ENCODE measurements around the gene PKMYT1. TPM values are rescaled to one million over a fixed set of nuclear protein-coding genes. Genes with fewer than 3 reads are reported as not detected.

PKMYT1 gene
- total and polyA plus RNA-seq, 9 of the 15 experiments (the other 6 are each of a cell fraction or from before 2014, with no cell fraction given) = 8.7 to 201 (median 37.8) TPM

GRCh38 chr16:2956579-2956956 lies 23.7 kb downstream of the PKMYT1 start:
- no peak for TF ChIP-seq CUX1 (CRISPR knock-in tag; IDR thresholded peaks at IDR 0.05)
- TF ChIP-seq RBFOX2 (IDR thresholded peaks at IDR 0.05; ENCODE audit: low read depth, low read length) = no peak
- peak; percentile 49 for TF ChIP-seq ZFP36 (IDR thresholded peaks at IDR 0.05; ENCODE audit: low read depth, low read length, partially characterized antibody)
- no peak for TF ChIP-seq TGIF2 (CRISPR knock-in tag; IDR thresholded peaks at IDR 0.05)
- no peak overlapping the region for H3K4me2 ChIP-seq (ENCODE audit: insufficient read depth, low read length)

More at GRCh38 chr16:2956579-2956956, 23.7 kb downstream of the PKMYT1 start:
- no peak overlapping the region for H2AFZ ChIP-seq (ENCODE audit: low read depth, low read length)
- in situ Hi-C loops (cut with MboI) = no loop called here
- H3K27me3 ChIP-seq (ENCODE audit: control insufficient read depth in 2 of 2, insufficient read depth in 2 of 2, low read length in 2 of 2) = peaks cover 12 to 26% of the 10 kb centered on the region in 2 experiments
- no peak overlapping the region for H3K27ac ChIP-seq (ENCODE audit: extremely low read depth, low read depth, low read length)
- ChIA-PET POLR2A (interaction anchor here (0.7 to 1.4 kb wide), 4 partner anchors 11 to 20 kb away, joined by 3 to 7 read pairs (median 3); partner anchors contain the start of gene PAQR4), CTCF (ENCODE audit: low intra/inter-chr PET ratio) (no interaction called here)
- BruUV-seq (replicated peaks) = no TSS peak
- no peak overlapping the region for H3K4me3 ChIP-seq
- no peaks in the 10 kb centered on the region for H3K36me3 ChIP-seq (ENCODE audit: control insufficient read depth, insufficient read depth, low read length)
- H3K9me1 ChIP-seq (ENCODE audit: control insufficient read depth, insufficient read depth, low read length) = no peaks in the 10 kb centered on the region
- no peaks in the 10 kb centered on the region; the same call in 1 of the 2 replicates for H4K20me1 ChIP-seq (replicated peaks; ENCODE audit: control insufficient read depth, insufficient read depth, low read length)
- H3K79me2 ChIP-seq (ENCODE audit: control insufficient read depth, insufficient read depth, low read length) = no peaks in the 10 kb centered on the region
- DNase-seq (ENCODE audit: extremely low read depth in 1 of 4, low spot score in 3 of 4) (peak in 1 of 4 experiments; percentile 47), FAIRE-seq (no peak), ATAC-seq (no peak)
- 47% methylated on average over 11 of the region's 11 CpGs for WGBS (ENCODE audit: insufficient coverage, low coverage, missing lambda C conversion rate)
- peaks cover 0 to 45% of the 10 kb centered on the region in 2 experiments; a peak in 3 of 5 replicates for H3K4me1 ChIP-seq (replicated peaks in 1 of 2; ENCODE audit: control insufficient read depth in 2 of 2, insufficient read depth in 2 of 2, low read length in 2 of 2)
- peak overlapping the region in 1 of 2 experiments; percentile 61; a peak in 1 of 4 replicates for H3K9ac ChIP-seq (ENCODE audit: insufficient read depth in 1 of 2, low read depth in 2 of 2, low read length in 2 of 2)
- intact Hi-C loops (cut with micrococcal nuclease) = no loop called here
- H3K9me3 ChIP-seq (replicated peaks; ENCODE audit: control insufficient read depth, insufficient read depth, low read depth, low read length) = no peaks in the 10 kb centered on the region
